Caco-2 (cell line): Measurements from ENCODE around the gene GRN. TPM values are rescaled to one million over a fixed set of nuclear protein-coding genes. Genes with fewer than 3 reads are reported as not detected.
A peak's percentile ranks its signal among the peaks of the same experiment; 100 is the strongest.

Source experiments
- BruUV-seq: library from RNA; stranded (reverse); fragments of 400-500 nt; replicated peaks from 2 replicates; lab custom pipeline; 2021; lab: Mats Ljungman, UMichigan
- CTCF ChIA-PET: fragments of 300-600 bp; sonication (Branson Sonifier 250); formaldehyde crosslinking; loops from one replicate; lab custom pipeline; 2022; ENCODE audit warnings: antibody characterized with exemption; lab: Charles Lee
- POLR2A ChIA-PET: fragments of 300-600 bp; sonication (Branson Sonifier 250); formaldehyde crosslinking; loops from one replicate; lab custom pipeline; 2022; ENCODE audit warnings: antibody characterized with exemption; lab: Charles Lee
- DNase-seq, 2 experiments: peaks; one replicate each; pipeline versions ENCODE4 v3.0.0 to v3.0.0-alpha.2; 2020 to 2022
- H3K27me3 ChIP-seq: replicated peaks from 2 replicates; pipeline ENCODE4 v1.6.0; 2011; ENCODE audit warnings: low read length; ENCODE audit not compliant: control insufficient read depth, insufficient read depth
- H3K36me3 ChIP-seq: 2 replicates; pipeline ENCODE4 v1.5.1; 2011; ENCODE audit warnings: low read length; ENCODE audit not compliant: control insufficient read depth, insufficient read depth
- H3K4me1 ChIP-seq: fragments of 250-450 bp; sonication (Bioruptor Pico); 2 replicates; pipeline ENCODE4 v1.5.1; 2020; ENCODE audit warnings: mild to moderate bottlenecking
- H3K4me3 ChIP-seq: 2 replicates; pipeline ENCODE4 v1.5.1; 2011; ENCODE audit warnings: low read depth, mild to moderate bottlenecking, control low read depth, low read length
- H3K9me3 ChIP-seq: fragments of 250-450 bp; sonication (Bioruptor Pico); 2 replicates; pipeline ENCODE4 v1.5.1; 2020; ENCODE audit warnings: mild to moderate bottlenecking, moderate library complexity
- H3K27ac Mint-ChIP-seq: one replicate; pipeline ENCODE4 v1.8.0; 2022; ENCODE audit warnings: mixed read lengths; ENCODE audit not compliant: unreplicated experiment
- H3K27me3 Mint-ChIP-seq: one replicate; pipeline ENCODE4 v1.8.0; 2022; ENCODE audit warnings: mixed read lengths; ENCODE audit not compliant: insufficient read depth, unreplicated experiment
- H3K36me3 Mint-ChIP-seq: one replicate; pipeline ENCODE4 v1.8.0; 2022; ENCODE audit warnings: mild to moderate bottlenecking, mixed read lengths; ENCODE audit not compliant: insufficient read depth, unreplicated experiment
- H3K4me1 Mint-ChIP-seq: one replicate; pipeline ENCODE4 v1.8.0; 2022; ENCODE audit warnings: low read depth, mixed read lengths; ENCODE audit not compliant: unreplicated experiment
- H3K4me3 Mint-ChIP-seq: one replicate; pipeline ENCODE4 v1.8.0; 2022; ENCODE audit warnings: mild to moderate bottlenecking, moderate library complexity, mixed read lengths; ENCODE audit not compliant: unreplicated experiment
- H3K9me3 Mint-ChIP-seq: one replicate; pipeline ENCODE4 v1.8.0; 2022; ENCODE audit warnings: mixed read lengths; ENCODE audit not compliant: unreplicated experiment
- CTCF ChIP-seq, 2 experiments: fragments of 200-600 bp in 1 of 2; IDR thresholded peaks; 1 replicate in 1 of 2; 2 replicates in 1 of 2; pipeline versions ENCODE4 v1.5.1 to v1.8.0; 2011 to 2022; ENCODE audit warnings: antibody characterized with exemption in 1 of 2, control low read depth in 1 of 2, inconsistent platforms in 1 of 2, low read depth in 1 of 2, low read length in 1 of 2, mild to moderate bottlenecking in 1 of 2, moderate library complexity in 1 of 2; ENCODE audit not compliant: insufficient read depth in 1 of 2, severe bottlenecking in 1 of 2, unreplicated experiment in 1 of 2
- intact Hi-C: fragments of 100-400 bp; cut with micrococcal nuclease; formaldehyde crosslinking; loops from one replicate; pipeline ENCODE4 v1.10.0; 2022; ENCODE audit not compliant: unreplicated experiment
- total RNA-seq: library from RNA; stranded (reverse); gene quantifications from 2 replicates; pipeline ENCODE4 v1.2.3, GENCODE V29; 2022

Gene GRN
- total RNA-seq, 1 experiment from 2014 or later, result 167 TPM

- H3K9me3 Mint-ChIP-seq, result no peaks in the 10 kb centered on the region
- no peak for DNase-seq
- no peaks in the 10 kb centered on the region for H3K9me3 ChIP-seq
- ChIA-PET POLR2A (no interaction called here), CTCF (no interaction called here)
- no peak overlapping the region for H3K27ac Mint-ChIP-seq
- H3K36me3 ChIP-seq, result peaks cover 3% of the 10 kb centered on the region; the same call in 1 of the 2 replicates
- H3K27me3 ChIP-seq, result no peaks in the 10 kb centered on the region; the same call in 1 of the 2 replicates
- peak overlapping the region; percentile 85 for H3K4me3 Mint-ChIP-seq
- peaks cover 13% of the 10 kb centered on the region for H3K4me1 ChIP-seq
- no TSS peak for BruUV-seq
- intact Hi-C loops, result no loop called here
- H3K27me3 Mint-ChIP-seq, result peaks cover 19% of the 10 kb centered on the region
- no peak for TF ChIP-seq CTCF (IDR thresholded peaks at IDR 0.05; ENCODE audit: insufficient read depth in 1 of 2, low read depth in 1 of 2, low read length in 1 of 2, severe bottlenecking in 1 of 2, unreplicated experiment in 1 of 2)
- H3K4me3 ChIP-seq, result no peak overlapping the region
- H3K36me3 Mint-ChIP-seq, result peaks cover 29% of the 10 kb centered on the region
- H3K4me1 Mint-ChIP-seq, result peaks cover 18% of the 10 kb centered on the region
Measured at GRCh38 chr17:44317545-44317944, 27.6 kb upstream of the GRN start.

DNA sequence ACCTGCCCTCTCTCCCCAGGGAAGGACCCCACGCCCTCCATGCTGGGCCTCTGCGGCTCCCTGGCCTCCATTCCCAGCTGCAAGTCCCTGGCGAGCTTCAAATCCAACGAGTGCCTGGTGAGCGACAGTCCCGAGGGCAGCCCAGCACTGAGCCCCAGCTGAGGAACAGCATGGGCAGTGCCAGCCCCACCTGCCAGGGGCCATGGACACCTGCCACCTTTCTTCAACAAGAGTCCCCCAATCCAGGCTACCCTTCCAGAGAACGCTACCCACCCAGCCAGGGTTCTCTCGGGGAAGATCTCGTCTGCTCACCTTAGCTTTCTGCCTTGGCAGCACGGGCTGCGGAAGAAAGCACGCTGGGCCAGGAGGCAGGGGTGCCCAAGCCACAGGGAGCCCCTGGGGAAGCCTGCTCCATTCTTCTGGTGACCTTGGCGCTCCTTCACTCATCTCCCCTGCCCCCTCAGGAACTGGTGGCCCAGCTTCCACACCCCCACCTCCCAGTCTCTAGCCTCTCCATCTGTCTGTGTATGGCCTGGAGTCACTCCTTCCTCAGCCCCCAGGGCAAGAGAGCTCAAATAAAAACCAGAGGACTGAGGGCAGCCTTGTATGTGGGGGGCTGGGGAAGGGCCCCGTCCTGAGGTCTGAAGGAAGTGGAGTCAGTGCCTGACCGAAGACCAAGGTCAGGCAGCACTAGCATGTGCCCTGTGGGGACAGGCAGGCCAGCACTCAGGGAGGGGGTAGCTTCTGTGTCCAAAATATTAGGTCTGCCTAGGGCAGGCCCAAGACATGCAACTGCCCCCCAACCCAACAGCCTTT is 26.8 kb upstream of the GRN start:
- H3K4me1 Mint-ChIP-seq, result peaks cover 18% of the 10 kb centered on the region

More for the DNA sequence above, 26.8 kb upstream of the GRN start:
- Mint-ChIP-seq H3K27ac (no peak overlapping the region), H3K4me3 (no peak overlapping the region), H3K27me3 (peaks cover 19% of the 10 kb centered on the region), H3K36me3 (peaks cover 29% of the 10 kb centered on the region), H3K9me3 (no peaks in the 10 kb centered on the region)
- no TSS peak for BruUV-seq
- no peaks in the 10 kb centered on the region; the same call in 1 of the 2 replicates for H3K27me3 ChIP-seq
- intact Hi-C loops, result no loop called here
- H3K4me3 ChIP-seq, result no peak overlapping the region
- POLR2A ChIA-PET, result no interaction called here
- no peak for TF ChIP-seq CTCF (IDR thresholded peaks at IDR 0.05; ENCODE audit: insufficient read depth in 1 of 2, low read depth in 1 of 2, low read length in 1 of 2, severe bottlenecking in 1 of 2, unreplicated experiment in 1 of 2)
- no peaks in the 10 kb centered on the region for H3K9me3 ChIP-seq
- no peak for DNase-seq
- CTCF ChIA-PET, result interaction anchor here (0.6 kb wide), 1 partner anchor 40 kb away, joined by 4 read pairs; no protein-coding TSS in a partner anchor
- H3K36me3 ChIP-seq, result peaks cover 3% of the 10 kb centered on the region; the same call in 1 of the 2 replicates
- H3K4me1 ChIP-seq, result peaks cover 13% of the 10 kb centered on the region
